Liver (tissue), 3 donors: Measurements from ENCODE around the gene LMX1B.

ENCODE experiments used
- ATF3 ChIP-seq: IDR thresholded peaks from 2 replicates; pipeline ENCODE4 v1.6.1; 2016; ENCODE audit warnings: antibody characterized with exemption
- CTCF ChIP-seq: fragments of 150-350 bp; IDR thresholded peaks from 2 replicates; pipeline ENCODE4 v1.5.1; 2017; ENCODE audit warnings: improper control_type of control experiment, low read depth, low read length; ENCODE audit not compliant: missing input control
- EGR1 ChIP-seq, 2 donors: IDR thresholded peaks; 2 replicates each; pipeline ENCODE4 v1.6.1; 2016 to 2018; ENCODE audit warnings: antibody characterized with exemption in 2 of 2, low read depth in 2 of 2
- FOXA1 ChIP-seq: IDR thresholded peaks from 2 replicates; pipeline ENCODE4 v1.6.1; 2016; ENCODE audit warnings: antibody characterized with exemption
- FOXA2 ChIP-seq: IDR thresholded peaks from 2 replicates; pipeline ENCODE4 v1.6.1; 2016; ENCODE audit warnings: antibody characterized with exemption
- GABPA ChIP-seq, 2 donors: IDR thresholded peaks in 1 of 2; conservative IDR thresholded peaks in 1 of 2; 2 replicates each; pipeline ENCODE4 v1.6.1; 2016; ENCODE audit warnings: antibody characterized with exemption in 2 of 2, mild to moderate bottlenecking in 1 of 2, moderate library complexity in 1 of 2
- HNF4A ChIP-seq, 2 donors: conservative IDR thresholded peaks; 2 replicates each; pipeline ENCODE4 v1.6.1; 2016; ENCODE audit warnings: antibody characterized with exemption in 2 of 2, mild to moderate bottlenecking in 2 of 2
- JUND ChIP-seq, 2 donors: IDR thresholded peaks; 2 replicates each; pipeline ENCODE4 v1.6.1; 2016; ENCODE audit warnings: antibody characterized with exemption in 2 of 2
- MAX ChIP-seq: IDR thresholded peaks from 2 replicates; pipeline ENCODE4 v1.6.1; 2016; ENCODE audit warnings: antibody characterized with exemption
- RAD21 ChIP-seq, 2 donors: IDR thresholded peaks; 2 replicates each; pipeline ENCODE4 v1.6.1; 2016; ENCODE audit warnings: antibody characterized with exemption in 2 of 2, mild to moderate bottlenecking in 2 of 2
- REST ChIP-seq: IDR thresholded peaks from 2 replicates; pipeline ENCODE4 v1.6.1; 2016; ENCODE audit warnings: antibody characterized with exemption, mild to moderate bottlenecking
- TAF1 ChIP-seq: conservative IDR thresholded peaks from 2 replicates; pipeline ENCODE4 v1.6.1; 2016; ENCODE audit warnings: antibody characterized with exemption, mild to moderate bottlenecking
- YY1 ChIP-seq: IDR thresholded peaks from 2 replicates; pipeline ENCODE4 v1.6.1; 2016; ENCODE audit warnings: antibody characterized with exemption, mild to moderate bottlenecking
- ZBTB33 ChIP-seq: IDR thresholded peaks from 2 replicates; pipeline ENCODE4 v1.6.1; 2016; ENCODE audit warnings: antibody characterized with exemption
- donor health status: healthy.
- donor health status: healthy.

- TF ChIP-seq TAF1 (no peak), REST (no peak), CTCF (no peak), ZBTB33 (no peak), ATF3 (no peak), EGR1 (IDR thresholded peaks at IDR 0.05; ENCODE audit: low read depth in 2 of 2) (no peak), FOXA1 (no peak), FOXA2 (no peak), RAD21 (IDR thresholded peaks at IDR 0.05) (no peak), YY1 (no peak), MAX (no peak), JUND (IDR thresholded peaks at IDR 0.05) (no peak), GABPA (IDR thresholded peaks at IDR 0.05 in 1 of 2, conservative IDR thresholded peaks at IDR 0.05 in 1 of 2) (no peak), HNF4A (conservative IDR thresholded peaks at IDR 0.05) (no peak)
Measured at GRCh38 chr9:126641118-126641851, 27.6 kb downstream of the LMX1B start.
